Measurements from ENCODE around the gene PRKN. TPM values are rescaled to one million over a fixed set of nuclear protein-coding genes. Genes with fewer than 3 reads are reported as not detected.

The PRKN gene
- total and polyA plus RNA-seq, 2 donors (not counting 3 experiments of a cell fraction or from before 2014, with no cell fraction given) = 0.06 TPM; not detected in 1

GRCh38 chr6:162627362-162627761 lies 100.2 kb downstream of the PRKN start:
- TF ChIP-seq MYC (IDR thresholded peaks at IDR 0.05; ENCODE audit: low read depth, low read length) = no peak
- TF ChIP-seq EZH2 (IDR thresholded peaks at IDR 0.05; ENCODE audit: borderline replicate concordance, low read depth, low read length, severe bottlenecking) = no peak
- no peaks in the 10 kb centered on the region for H4K20me1 ChIP-seq (replicated peaks; ENCODE audit: control insufficient read depth, extremely low read depth, insufficient read depth, low read length)
- H3K4me3 ChIP-seq (replicated peaks in 1 of 3; ENCODE audit: insufficient read depth in 1 of 3, low read depth in 1 of 3, low read length in 3 of 3) = no peak overlapping the region
- POLR2A ChIA-PET = no interaction called here
- dilution Hi-C loops (cut with MboI; ENCODE audit: extremely low pct_ligation_motif_present, low sequenced_read_pairs) = no loop called here
- H3K9me1 ChIP-seq (replicated peaks; ENCODE audit: control insufficient read depth, extremely low read depth, insufficient read depth, low read length) = no peaks in the 10 kb centered on the region
- H3K27ac ChIP-seq (ENCODE audit: insufficient read depth, low read depth, low read length) = no peak overlapping the region
- DNase-seq (ENCODE audit: low read depth, low spot score) (no peak), FAIRE-seq (no peak)
- intact Hi-C loops (cut with micrococcal nuclease) = no loop called here
- H3K36me3 ChIP-seq (ENCODE audit: control insufficient read depth in 2 of 2, extremely low read depth in 1 of 2, insufficient read depth in 2 of 2, low read length in 2 of 2) = no peaks in the 10 kb centered on the region
- no TSS peak for BruUV-seq (replicated peaks)
- H3K9ac ChIP-seq (replicated peaks; ENCODE audit: extremely low read depth, insufficient read depth, low read length) = no peak overlapping the region
- CTCF ChIA-PET = no interaction called here
- no peak overlapping the region for H2AFZ ChIP-seq (ENCODE audit: low read depth, low read length)
- no peaks in the 10 kb centered on the region for H3K4me1 ChIP-seq (ENCODE audit: control insufficient read depth, extremely low read depth, insufficient read depth, low read length)
- H3K4me2 ChIP-seq (ENCODE audit: insufficient read depth, low read length) = no peak overlapping the region
- H3K79me2 ChIP-seq (ENCODE audit: control insufficient read depth, insufficient read depth, low read length) = no peaks in the 10 kb centered on the region
- no peaks in the 10 kb centered on the region for H3K9me3 ChIP-seq (replicated peaks; ENCODE audit: control insufficient read depth, insufficient read depth, low read length)
- no peaks in the 10 kb centered on the region for H3K27me3 ChIP-seq (ENCODE audit: control insufficient read depth in 2 of 2, insufficient read depth in 2 of 2, low read length in 2 of 2)

- H3K9me3 ChIP-seq (replicated peaks; ENCODE audit: control insufficient read depth, insufficient read depth, low read length) = no peaks in the 10 kb centered on the region
- no peaks in the 10 kb centered on the region for H3K27me3 ChIP-seq (ENCODE audit: control insufficient read depth in 2 of 2, insufficient read depth in 2 of 2, low read length in 2 of 2)
- H3K27ac ChIP-seq (ENCODE audit: insufficient read depth, low read depth, low read length) = no peak overlapping the region
- DNase-seq (ENCODE audit: low read depth, low spot score) (no peak), FAIRE-seq (no peak)
- no peaks in the 10 kb centered on the region for H4K20me1 ChIP-seq (replicated peaks; ENCODE audit: control insufficient read depth, extremely low read depth, insufficient read depth, low read length)
- no peaks in the 10 kb centered on the region for H3K9me1 ChIP-seq (replicated peaks; ENCODE audit: control insufficient read depth, extremely low read depth, insufficient read depth, low read length)
- intact Hi-C loops (cut with micrococcal nuclease) (no loop called here), dilution Hi-C loops (cut with MboI; ENCODE audit: extremely low pct_ligation_motif_present, low sequenced_read_pairs) (no loop called here)
- CTCF ChIA-PET = interaction anchor here (0.7 kb wide), 1 partner anchor 1479 kb away, joined by 3 read pairs; no protein-coding TSS in a partner anchor
- TF ChIP-seq FOS (IDR thresholded peaks at IDR 0.05; ENCODE audit: borderline replicate concordance, insufficient read depth, low read length) (no peak), GATA2 (IDR thresholded peaks at IDR 0.05; ENCODE audit: insufficient read depth, insufficient read length, low read depth, low read length) (no peak), POLR2AphosphoS5 (IDR thresholded peaks at IDR 0.05; ENCODE audit: insufficient read depth, low read depth, low read length) (no peak), MYC (IDR thresholded peaks at IDR 0.05; ENCODE audit: low read depth, low read length) (no peak), JUN (IDR thresholded peaks at IDR 0.05; ENCODE audit: borderline replicate concordance, insufficient read depth, insufficient read length, low read depth) (no peak), MAX (IDR thresholded peaks at IDR 0.05; ENCODE audit: insufficient read depth, insufficient read length) (no peak), EZH2 (IDR thresholded peaks at IDR 0.05; ENCODE audit: borderline replicate concordance, low read depth, low read length, severe bottlenecking) (no peak), POLR2A (IDR thresholded peaks at IDR 0.05; ENCODE audit: low read depth, low read length) (no peak)
- TF ChIP-seq, protein P1, sequence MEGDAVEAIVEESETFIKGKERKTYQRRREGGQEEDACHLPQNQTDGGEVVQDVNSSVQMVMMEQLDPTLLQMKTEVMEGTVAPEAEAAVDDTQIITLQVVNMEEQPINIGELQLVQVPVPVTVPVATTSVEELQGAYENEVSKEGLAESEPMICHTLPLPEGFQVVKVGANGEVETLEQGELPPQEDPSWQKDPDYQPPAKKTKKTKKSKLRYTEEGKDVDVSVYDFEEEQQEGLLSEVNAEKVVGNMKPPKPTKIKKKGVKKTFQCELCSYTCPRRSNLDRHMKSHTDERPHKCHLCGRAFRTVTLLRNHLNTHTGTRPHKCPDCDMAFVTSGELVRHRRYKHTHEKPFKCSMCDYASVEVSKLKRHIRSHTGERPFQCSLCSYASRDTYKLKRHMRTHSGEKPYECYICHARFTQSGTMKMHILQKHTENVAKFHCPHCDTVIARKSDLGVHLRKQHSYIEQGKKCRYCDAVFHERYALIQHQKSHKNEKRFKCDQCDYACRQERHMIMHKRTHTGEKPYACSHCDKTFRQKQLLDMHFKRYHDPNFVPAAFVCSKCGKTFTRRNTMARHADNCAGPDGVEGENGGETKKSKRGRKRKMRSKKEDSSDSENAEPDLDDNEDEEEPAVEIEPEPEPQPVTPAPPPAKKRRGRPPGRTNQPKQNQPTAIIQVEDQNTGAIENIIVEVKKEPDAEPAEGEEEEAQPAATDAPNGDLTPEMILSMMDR (IDR thresholded peaks at IDR 0.05; ENCODE audit: extremely low read depth in 1 of 2, insufficient read depth in 1 of 2, low read depth in 1 of 2, low read length in 2 of 2) = no peak
- H3K36me3 ChIP-seq (ENCODE audit: control insufficient read depth in 2 of 2, extremely low read depth in 1 of 2, insufficient read depth in 2 of 2, low read length in 2 of 2) = no peaks in the 10 kb centered on the region
- H2AFZ ChIP-seq (ENCODE audit: low read depth, low read length) = no peak overlapping the region
- H3K79me2 ChIP-seq (ENCODE audit: control insufficient read depth, insufficient read depth, low read length) = no peaks in the 10 kb centered on the region
- H3K9ac ChIP-seq (replicated peaks; ENCODE audit: extremely low read depth, insufficient read depth, low read length) = no peak overlapping the region
- BruUV-seq (replicated peaks) = no TSS peak
- H3K4me3 ChIP-seq (replicated peaks in 1 of 3; ENCODE audit: insufficient read depth in 1 of 3, low read depth in 1 of 3, low read length in 3 of 3) = no peak overlapping the region
- H3K4me2 ChIP-seq (ENCODE audit: insufficient read depth, low read length) = no peak overlapping the region
- POLR2A ChIA-PET = no interaction called here
- no peaks in the 10 kb centered on the region for H3K4me1 ChIP-seq (ENCODE audit: control insufficient read depth, extremely low read depth, insufficient read depth, low read length)
These were observed 100.7 kb downstream of the PRKN start for GRCh38 chr6:162626869-162627268.

Measured in endothelial cell of umbilical vein (primary cell).